CD4-positive, alpha-beta T cell treated with Interleukin-17A for 4 hours (primary cell): Measurements from ENCODE around the gene RNF220.
"Not testable (repeated sequence)": the region's sequence is repeated elsewhere in the genome, so short reads cannot be mapped to it uniquely, and the experiment has no call there.

Experiments
- DNase-seq: peaks from one replicate; pipeline ENCODE4 v3.0.0-alpha.2; 2020; ENCODE audit warnings: mixed read lengths

Gene RNF220

GRCh38 chr1:44661781-44662682 is 257.0 kb downstream of the RNF220 start:
- DNase-seq = no peak

GRCh38 chr1:44662683-44663030 is 257.6 kb downstream of the RNF220 start:
- DNase-seq = no peak

GRCh38 chr1:44663417-44663816 is 258.4 kb downstream of the RNF220 start:
- DNase-seq = no peak

GRCh38 chr1:44664730-44665370 is 259.8 kb downstream of the RNF220 start:
- peak; percentile 40 for DNase-seq

- not testable (repeated sequence) for DNase-seq
Observed at GRCh38 chr1:44666719-44667118, 261.7 kb downstream of the RNF220 start.

GRCh38 chr1:44670751-44671640 is 265.9 kb downstream of the RNF220 start:
- no peak for DNase-seq

GRCh38 chr1:44672254-44672955 is 267.4 kb downstream of the RNF220 start:
- no peak for DNase-seq

GRCh38 chr1:44672961-44673674 is 268.1 kb downstream of the RNF220 start:
- DNase-seq = no peak

GRCh38 chr1:44673675-44674112 is 268.6 kb downstream of the RNF220 start:
- DNase-seq = no peak

- DNase-seq = peak; percentile 99
Observed at GRCh38 chr1:44674113-44675000, 269.3 kb downstream of the RNF220 start, which contains the start of the genes ARMH1 and TMEM53. ARMH1 (plus strand) TSS chr1:44674714; CDS start chr1:44689698, 14,984 bp downstream. TMEM53 (minus strand) TSS chr1:44674481; CDS start chr1:44674391, 90 bp downstream.

- no peak for DNase-seq
Observed at GRCh38 chr1:44675186-44675585, 270.1 kb downstream of the RNF220 start.

- DNase-seq = no peak
Observed at GRCh38 chr1:44676484-44677200, 271.6 kb downstream of the RNF220 start.

- DNase-seq = no peak
Observed at GRCh38 chr1:44677201-44677766, 272.2 kb downstream of the RNF220 start.

- DNase-seq = no peak
Observed at GRCh38 chr1:44678120-44678519, 273.1 kb downstream of the RNF220 start.

- no peak for DNase-seq
Observed at GRCh38 chr1:44678626-44679025, 273.6 kb downstream of the RNF220 start.

- DNase-seq = no peak
Observed at GRCh38 chr1:44679468-44679867, 274.4 kb downstream of the RNF220 start.

- DNase-seq = no peak
Observed at GRCh38 chr1:44681905-44682882, 277.1 kb downstream of the RNF220 start.

- no peak for DNase-seq
Observed at GRCh38 chr1:44682883-44683265, 277.8 kb downstream of the RNF220 start.
